ENCODE results near the gene CTU2. TPM values are rescaled to one million over a fixed set of nuclear protein-coding genes. Genes with fewer than 3 reads are reported as not detected.

Gene CTU2
- total and polyA plus RNA-seq, 2 donors (not counting 1 experiment from before 2014, with no cell fraction given) = 18.4 to 23.7 TPM

DNA sequence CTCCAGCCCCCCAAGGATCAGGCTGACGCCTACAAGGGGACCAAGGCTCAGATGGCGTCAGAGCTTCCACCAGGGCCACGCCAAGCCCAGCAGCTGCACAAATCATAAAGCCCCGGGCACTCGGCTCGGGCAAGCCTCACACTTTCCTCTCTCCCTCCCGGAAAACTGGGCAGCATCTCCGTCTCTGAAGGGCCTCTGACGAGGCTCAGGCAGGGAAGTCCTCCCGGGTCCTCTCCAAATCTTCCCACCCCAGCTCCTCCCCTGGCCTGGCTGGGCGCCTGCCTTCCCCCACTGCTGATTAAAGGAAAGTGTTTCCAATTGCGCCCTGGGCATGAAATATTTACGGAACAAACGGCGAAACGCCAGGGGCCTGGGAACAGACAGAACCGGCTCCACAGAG lies 40.2 kb downstream of the CTU2 start:
- 82% methylated on average over 17 of the region's 17 CpGs for WGBS (ENCODE audit: insufficient coverage)
- Mint-ChIP-seq H3K4me1 (peaks cover 51% of the 10 kb centered on the region), H3K27me3 (no peaks in the 10 kb centered on the region), H3K27ac (peak overlapping the region; percentile 71), H3K4me3 (peak overlapping the region; percentile 71), H3K9me3 (ENCODE audit: insufficient read depth) (no peaks in the 10 kb centered on the region)
- Histone ChIP-seq H2AFZ (ENCODE audit: insufficient read depth, low read depth, low read length, poor library complexity, severe bottlenecking) (no peak overlapping the region), H3K27me3 (replicated peaks in 1 of 4; ENCODE audit: control extremely low read depth in 1 of 4, control insufficient read depth in 3 of 4, insufficient read depth in 4 of 4, low read length in 3 of 4) (no peaks in the 10 kb centered on the region), H3K27ac (ENCODE audit: low read length in 2 of 2) (peak overlapping the region in 1 of 2 donors; percentile 71), H3K4me3 (ENCODE audit: control extremely low read depth in 1 of 5, extremely low read depth in 1 of 5, insufficient read depth in 1 of 5, low read depth in 2 of 5, low read length in 4 of 5) (no peak overlapping the region), H3K4me1 (ENCODE audit: control insufficient read depth in 2 of 2, insufficient read depth in 2 of 2, low read length in 2 of 2) (peaks cover 47 to 62% of the 10 kb centered on the region in 2 donors), H3K9me3 (ENCODE audit: control extremely low read depth in 1 of 3, control insufficient read depth in 2 of 3, insufficient read depth in 1 of 3, low read length in 2 of 3) (peaks cover 0 to 5% (median 0%) of the 10 kb centered on the region in 3 donors), H3K4me2 (replicated peaks; ENCODE audit: low read depth, low read length, poor library complexity, severe bottlenecking) (peak overlapping the region; percentile 88), H3K79me2 (ENCODE audit: control insufficient read depth, insufficient read depth, low read length) (peaks cover 43% of the 10 kb centered on the region), H4K20me1 (ENCODE audit: control insufficient read depth, insufficient read depth, low read length, poor library complexity, severe bottlenecking) (peaks cover 38% of the 10 kb centered on the region), H3K36me3 (replicated peaks in 1 of 2; ENCODE audit: control extremely low read depth in 1 of 2, control insufficient read depth in 1 of 2, extremely low read depth in 1 of 2, insufficient read depth in 2 of 2, low read length in 1 of 2) (no peaks in the 10 kb centered on the region), H3K9ac (ENCODE audit: low read length) (no peak overlapping the region)
- POLR2A ChIA-PET = interaction anchor here (1.0 to 2.0 kb wide), 3 partner anchors 20 to 66 kb away, joined by 5 to 14 read pairs (median 8); partner anchors contain the start of gene APRT
- CTCF ChIA-PET = interaction anchor here (0.5 to 13.1 kb wide), 6 partner anchors 10 to 111 kb away, joined by 3 to 138 read pairs (median 6); partner anchors contain the start of genes PIEZO1 and TRAPPC2L
- TF ChIP-seq, protein P1, sequence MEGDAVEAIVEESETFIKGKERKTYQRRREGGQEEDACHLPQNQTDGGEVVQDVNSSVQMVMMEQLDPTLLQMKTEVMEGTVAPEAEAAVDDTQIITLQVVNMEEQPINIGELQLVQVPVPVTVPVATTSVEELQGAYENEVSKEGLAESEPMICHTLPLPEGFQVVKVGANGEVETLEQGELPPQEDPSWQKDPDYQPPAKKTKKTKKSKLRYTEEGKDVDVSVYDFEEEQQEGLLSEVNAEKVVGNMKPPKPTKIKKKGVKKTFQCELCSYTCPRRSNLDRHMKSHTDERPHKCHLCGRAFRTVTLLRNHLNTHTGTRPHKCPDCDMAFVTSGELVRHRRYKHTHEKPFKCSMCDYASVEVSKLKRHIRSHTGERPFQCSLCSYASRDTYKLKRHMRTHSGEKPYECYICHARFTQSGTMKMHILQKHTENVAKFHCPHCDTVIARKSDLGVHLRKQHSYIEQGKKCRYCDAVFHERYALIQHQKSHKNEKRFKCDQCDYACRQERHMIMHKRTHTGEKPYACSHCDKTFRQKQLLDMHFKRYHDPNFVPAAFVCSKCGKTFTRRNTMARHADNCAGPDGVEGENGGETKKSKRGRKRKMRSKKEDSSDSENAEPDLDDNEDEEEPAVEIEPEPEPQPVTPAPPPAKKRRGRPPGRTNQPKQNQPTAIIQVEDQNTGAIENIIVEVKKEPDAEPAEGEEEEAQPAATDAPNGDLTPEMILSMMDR (IDR thresholded peaks at IDR 0.05) = no peak
- no peak for TF ChIP-seq EZH2 (IDR thresholded peaks at IDR 0.05; ENCODE audit: borderline replicate concordance, insufficient read depth, low read depth, low read length, poor library complexity, severe bottlenecking)
- DNase-seq (no peak), ATAC-seq (ENCODE audit: low read depth) (no peak)
- intact Hi-C loops (cut with micrococcal nuclease) = no loop called here

DNA sequence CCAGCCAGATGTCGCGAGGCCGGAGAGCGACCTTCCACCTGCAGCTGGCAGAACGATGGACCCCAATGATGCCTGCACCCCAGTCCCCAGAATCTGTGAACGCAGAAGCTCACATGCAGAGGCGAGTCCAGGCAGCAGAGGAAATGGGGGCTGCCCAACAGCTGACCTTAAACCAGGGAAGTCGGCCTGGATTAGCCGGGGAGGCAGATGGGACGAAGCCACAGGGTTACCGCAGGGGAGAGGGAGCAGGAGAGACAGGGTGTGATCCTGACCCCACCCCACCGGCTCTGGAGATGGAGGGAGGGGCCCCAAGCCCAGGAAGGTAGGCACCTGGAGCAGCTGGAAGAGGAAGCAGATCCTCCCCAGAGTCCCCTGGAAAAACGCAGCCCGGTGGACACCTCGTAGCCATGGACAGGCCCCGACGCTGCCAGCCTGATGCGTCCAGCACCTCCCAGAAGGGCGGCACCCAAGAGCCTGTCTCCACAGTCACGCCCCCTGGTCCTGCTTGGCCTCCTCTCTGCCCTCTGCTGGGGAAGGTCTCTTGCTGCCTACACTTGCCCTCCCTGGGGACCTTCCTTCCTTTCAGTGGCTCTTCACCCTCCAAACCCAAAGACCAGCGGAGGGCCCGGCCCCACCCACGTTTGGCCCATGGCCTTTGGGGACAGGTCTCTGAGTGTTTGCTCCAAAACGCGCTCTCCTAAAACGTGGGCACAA lies 41.4 kb downstream of the CTU2 start:
- Mint-ChIP-seq H3K4me1 (peaks cover 53% of the 10 kb centered on the region), H3K27ac (peak overlapping the region; percentile 41), H3K9me3 (ENCODE audit: insufficient read depth) (no peaks in the 10 kb centered on the region), H3K4me3 (no peak overlapping the region), H3K27me3 (no peaks in the 10 kb centered on the region)
- ATAC-seq (ENCODE audit: low read depth) (peak; percentile 24), DNase-seq (peak; percentile 59)
- Histone ChIP-seq H3K27ac (ENCODE audit: low read length in 2 of 2) (no peak overlapping the region), H3K9ac (ENCODE audit: low read length) (no peak overlapping the region), H3K27me3 (replicated peaks in 1 of 4; ENCODE audit: control extremely low read depth in 1 of 4, control insufficient read depth in 3 of 4, insufficient read depth in 4 of 4, low read length in 3 of 4) (no peaks in the 10 kb centered on the region), H2AFZ (ENCODE audit: insufficient read depth, low read depth, low read length, poor library complexity, severe bottlenecking) (no peak overlapping the region), H3K9me3 (ENCODE audit: control extremely low read depth in 1 of 3, control insufficient read depth in 2 of 3, insufficient read depth in 1 of 3, low read length in 2 of 3) (peaks cover 0 to 5% (median 0%) of the 10 kb centered on the region in 3 donors), H4K20me1 (ENCODE audit: control insufficient read depth, insufficient read depth, low read length, poor library complexity, severe bottlenecking) (peaks cover 36% of the 10 kb centered on the region), H3K79me2 (ENCODE audit: control insufficient read depth, insufficient read depth, low read length) (peaks cover 38% of the 10 kb centered on the region), H3K4me2 (replicated peaks; ENCODE audit: low read depth, low read length, poor library complexity, severe bottlenecking) (no peak overlapping the region), H3K4me3 (ENCODE audit: control extremely low read depth in 1 of 5, extremely low read depth in 1 of 5, insufficient read depth in 1 of 5, low read depth in 2 of 5, low read length in 4 of 5) (no peak overlapping the region), H3K4me1 (ENCODE audit: control insufficient read depth in 2 of 2, insufficient read depth in 2 of 2, low read length in 2 of 2) (peaks cover 46 to 62% of the 10 kb centered on the region in 2 donors), H3K36me3 (replicated peaks in 1 of 2; ENCODE audit: control extremely low read depth in 1 of 2, control insufficient read depth in 1 of 2, extremely low read depth in 1 of 2, insufficient read depth in 2 of 2, low read length in 1 of 2) (peaks cover 0 to 2% of the 10 kb centered on the region in 2 experiments)
- CTCF ChIA-PET = interaction anchor here (0.6 to 13.1 kb wide), 4 partner anchors 11 to 212 kb away, joined by 3 to 138 read pairs (median 22); partner anchors contain the start of genes PIEZO1 and TRAPPC2L
- intact Hi-C loops (cut with micrococcal nuclease) = no loop called here
- TF ChIP-seq, protein P1 (IDR thresholded peaks at IDR 0.05) = peak; percentile 22
- TF ChIP-seq EZH2 (IDR thresholded peaks at IDR 0.05; ENCODE audit: borderline replicate concordance, insufficient read depth, low read depth, low read length, poor library complexity, severe bottlenecking) = no peak
- POLR2A ChIA-PET = interaction anchor here (0.6 to 0.7 kb wide), 2 partner anchors 33 to 465 kb away, joined by 3 to 8 read pairs; no protein-coding TSS in a partner anchor
- WGBS (ENCODE audit: insufficient coverage) = 88% methylated on average over 26 of the region's 26 CpGs
